Measurements from ENCODE around the gene PIAS2. TPM values are rescaled to one million over a fixed set of nuclear protein-coding genes. Genes with fewer than 3 reads are reported as not detected.

Gene PIAS2
- total RNA-seq, 1 experiment from 2014 or later, result 30.6 TPM

DNA sequence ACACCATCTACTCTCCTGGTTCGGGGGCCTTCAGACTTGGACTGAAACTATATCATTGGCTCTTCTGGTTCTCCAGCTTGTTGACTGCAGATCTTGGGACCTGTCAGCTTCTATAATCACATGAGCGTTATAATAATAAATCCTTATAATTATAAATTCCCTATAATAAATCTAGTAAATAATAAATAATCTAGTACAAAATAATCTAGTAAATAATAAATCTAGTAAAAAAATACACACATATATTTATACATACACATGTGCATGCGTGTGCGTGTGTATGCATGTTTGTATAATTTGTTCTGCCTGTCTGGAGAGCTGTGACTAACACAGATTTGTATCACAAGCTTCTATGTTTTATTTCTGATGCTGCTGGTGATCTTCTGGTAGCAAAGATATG lies 40.9 kb upstream of the PIAS2 start:
- ChIA-PET POLR2A (no interaction called here), CTCF (no interaction called here)
- ATAC-seq, result no peak
- no peaks in the 10 kb centered on the region for H3K4me1 ChIP-seq (ENCODE audit: control insufficient read depth, insufficient read depth, low read length)
- intact Hi-C loops (cut with micrococcal nuclease; ENCODE audit: unreplicated experiment) (no loop called here), in situ Hi-C loops (cut with HindIII; ENCODE audit: low pct_unique_long_range_greater_than_20kb, low sequenced_read_pairs) (no loop called here)
- no peak for DNase-seq (ENCODE audit: low read depth, low spot score)
- H3K27ac ChIP-seq (ENCODE audit: low read length), result no peak overlapping the region
- TF ChIP-seq, protein P1, sequence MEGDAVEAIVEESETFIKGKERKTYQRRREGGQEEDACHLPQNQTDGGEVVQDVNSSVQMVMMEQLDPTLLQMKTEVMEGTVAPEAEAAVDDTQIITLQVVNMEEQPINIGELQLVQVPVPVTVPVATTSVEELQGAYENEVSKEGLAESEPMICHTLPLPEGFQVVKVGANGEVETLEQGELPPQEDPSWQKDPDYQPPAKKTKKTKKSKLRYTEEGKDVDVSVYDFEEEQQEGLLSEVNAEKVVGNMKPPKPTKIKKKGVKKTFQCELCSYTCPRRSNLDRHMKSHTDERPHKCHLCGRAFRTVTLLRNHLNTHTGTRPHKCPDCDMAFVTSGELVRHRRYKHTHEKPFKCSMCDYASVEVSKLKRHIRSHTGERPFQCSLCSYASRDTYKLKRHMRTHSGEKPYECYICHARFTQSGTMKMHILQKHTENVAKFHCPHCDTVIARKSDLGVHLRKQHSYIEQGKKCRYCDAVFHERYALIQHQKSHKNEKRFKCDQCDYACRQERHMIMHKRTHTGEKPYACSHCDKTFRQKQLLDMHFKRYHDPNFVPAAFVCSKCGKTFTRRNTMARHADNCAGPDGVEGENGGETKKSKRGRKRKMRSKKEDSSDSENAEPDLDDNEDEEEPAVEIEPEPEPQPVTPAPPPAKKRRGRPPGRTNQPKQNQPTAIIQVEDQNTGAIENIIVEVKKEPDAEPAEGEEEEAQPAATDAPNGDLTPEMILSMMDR (IDR thresholded peaks at IDR 0.05), result no peak
- TF ChIP-seq TCF7L2 (IDR thresholded peaks at IDR 0.05; ENCODE audit: low read depth, low read length) (no peak), POLR2AphosphoS5 (IDR thresholded peaks at IDR 0.05; ENCODE audit: low read depth, low read length) (no peak), REST (IDR thresholded peaks at IDR 0.05; ENCODE audit: insufficient read depth in 1 of 2, low read depth in 2 of 2, low read length in 1 of 2) (no peak), SIN3A (IDR thresholded peaks at IDR 0.05; ENCODE audit: borderline replicate concordance, insufficient read depth, low read depth, low read length) (no peak)
- H3K4me3 ChIP-seq (ENCODE audit: low read depth in 2 of 2, low read length in 2 of 2), result no peak overlapping the region
- H3K36me3 ChIP-seq (ENCODE audit: control insufficient read depth, insufficient read depth, low read length), result no peaks in the 10 kb centered on the region
- H3K9me3 ChIP-seq (ENCODE audit: control insufficient read depth, insufficient read depth, low read depth, low read length), result no peaks in the 10 kb centered on the region
- no peaks in the 10 kb centered on the region for H3K27me3 ChIP-seq (ENCODE audit: control insufficient read depth, insufficient read depth, low read length)
- BruUV-seq (replicated peaks), result no TSS peak

DNA sequence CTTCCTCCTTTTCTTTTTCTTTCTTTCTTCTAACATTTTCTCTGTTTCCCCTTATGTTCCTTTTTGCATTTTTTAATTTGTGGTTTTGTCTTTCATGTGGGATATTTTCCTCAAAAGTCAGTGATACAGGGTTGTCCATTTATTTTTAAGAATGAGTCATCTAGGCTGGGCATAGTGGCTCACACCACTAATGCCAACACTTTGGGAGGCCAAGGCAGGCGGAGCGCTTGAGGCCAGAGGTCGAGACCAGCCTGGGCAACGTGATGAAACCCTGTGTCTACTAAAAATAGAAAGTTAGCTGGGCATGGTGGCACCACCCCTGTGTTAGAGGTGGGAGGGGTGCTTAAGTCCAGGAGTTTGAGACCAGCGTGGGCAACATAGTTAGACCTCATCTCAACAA lies 35.9 kb upstream of the PIAS2 start:
- TF ChIP-seq TCF7L2 (IDR thresholded peaks at IDR 0.05; ENCODE audit: low read depth, low read length) (no peak), POLR2AphosphoS5 (IDR thresholded peaks at IDR 0.05; ENCODE audit: low read depth, low read length) (no peak), REST (IDR thresholded peaks at IDR 0.05; ENCODE audit: insufficient read depth in 1 of 2, low read depth in 2 of 2, low read length in 1 of 2) (no peak)
- TF ChIP-seq, protein P1 (IDR thresholded peaks at IDR 0.05), result no peak
- H3K4me1 ChIP-seq (ENCODE audit: control insufficient read depth, insufficient read depth, low read length), result no peaks in the 10 kb centered on the region
- no peaks in the 10 kb centered on the region for H3K9me3 ChIP-seq (ENCODE audit: control insufficient read depth, insufficient read depth, low read depth, low read length)
- no peak for DNase-seq (ENCODE audit: low read depth, low spot score)
- in situ Hi-C loops (cut with HindIII; ENCODE audit: low pct_unique_long_range_greater_than_20kb, low sequenced_read_pairs) (no loop called here), intact Hi-C loops (cut with micrococcal nuclease; ENCODE audit: unreplicated experiment) (no loop called here)
- CTCF ChIA-PET, result no interaction called here
- BruUV-seq (replicated peaks), result no TSS peak
- no peak for ATAC-seq
- H3K36me3 ChIP-seq (ENCODE audit: control insufficient read depth, insufficient read depth, low read length), result no peaks in the 10 kb centered on the region
- H3K4me3 ChIP-seq (ENCODE audit: low read depth in 2 of 2, low read length in 2 of 2), result no peak overlapping the region
- H3K27ac ChIP-seq (ENCODE audit: low read length), result no peak overlapping the region
- POLR2A ChIA-PET, result no interaction called here
- no peaks in the 10 kb centered on the region for H3K27me3 ChIP-seq (ENCODE audit: control insufficient read depth, insufficient read depth, low read length)
